GM21381 (cell line): ENCODE measurements around the gene NUDT3.
"Not testable (repeated sequence)": the region's sequence is repeated elsewhere in the genome, so short reads cannot be mapped to it uniquely, and the experiment has no call there.

Experiments
- ATAC-seq: cut with Tn5 transposase; IDR thresholded peaks from one replicate; pipeline ENCODE4 v1.9.1; 2021; ENCODE audit warnings: mild to moderate bottlenecking, moderate library complexity; ENCODE audit not compliant: unreplicated experiment

Gene NUDT3

DNA sequence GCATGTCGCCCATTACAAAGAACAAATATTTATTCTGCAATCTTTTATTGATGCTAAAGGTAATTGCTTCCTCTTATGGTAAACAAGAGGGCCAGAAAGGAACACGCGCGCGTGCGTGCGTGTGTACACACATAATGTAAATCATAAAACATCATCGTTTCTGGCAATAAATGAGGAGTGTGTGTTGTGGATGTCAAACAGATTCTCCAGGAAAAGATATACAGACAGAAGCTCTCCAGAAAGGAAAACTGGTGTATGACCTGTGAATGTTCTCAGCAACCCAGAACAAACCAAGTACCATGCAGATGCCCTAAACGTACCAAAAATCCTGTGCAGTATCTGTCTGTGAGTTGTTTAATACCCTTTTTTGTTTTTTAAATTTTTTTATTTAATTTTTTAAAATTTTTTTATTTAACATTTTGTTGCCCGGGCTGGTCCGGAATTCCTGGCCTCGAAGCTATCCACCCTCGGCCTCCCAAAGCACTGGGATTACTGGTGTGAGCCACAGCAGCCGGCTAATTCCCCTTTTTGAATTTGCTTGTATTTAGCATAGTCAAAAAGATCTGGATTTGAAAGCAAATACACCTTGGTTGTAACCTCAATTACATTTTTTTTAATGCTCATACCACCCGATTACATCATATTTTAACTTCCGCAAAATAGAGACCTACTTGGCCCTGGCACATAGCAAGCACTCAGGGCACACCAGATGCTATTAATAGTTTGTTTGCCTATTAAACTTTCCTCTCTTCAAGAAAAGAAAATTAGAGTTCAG lies 909 bp upstream of the NUDT3 start:
- ATAC-seq = no peak

DNA sequence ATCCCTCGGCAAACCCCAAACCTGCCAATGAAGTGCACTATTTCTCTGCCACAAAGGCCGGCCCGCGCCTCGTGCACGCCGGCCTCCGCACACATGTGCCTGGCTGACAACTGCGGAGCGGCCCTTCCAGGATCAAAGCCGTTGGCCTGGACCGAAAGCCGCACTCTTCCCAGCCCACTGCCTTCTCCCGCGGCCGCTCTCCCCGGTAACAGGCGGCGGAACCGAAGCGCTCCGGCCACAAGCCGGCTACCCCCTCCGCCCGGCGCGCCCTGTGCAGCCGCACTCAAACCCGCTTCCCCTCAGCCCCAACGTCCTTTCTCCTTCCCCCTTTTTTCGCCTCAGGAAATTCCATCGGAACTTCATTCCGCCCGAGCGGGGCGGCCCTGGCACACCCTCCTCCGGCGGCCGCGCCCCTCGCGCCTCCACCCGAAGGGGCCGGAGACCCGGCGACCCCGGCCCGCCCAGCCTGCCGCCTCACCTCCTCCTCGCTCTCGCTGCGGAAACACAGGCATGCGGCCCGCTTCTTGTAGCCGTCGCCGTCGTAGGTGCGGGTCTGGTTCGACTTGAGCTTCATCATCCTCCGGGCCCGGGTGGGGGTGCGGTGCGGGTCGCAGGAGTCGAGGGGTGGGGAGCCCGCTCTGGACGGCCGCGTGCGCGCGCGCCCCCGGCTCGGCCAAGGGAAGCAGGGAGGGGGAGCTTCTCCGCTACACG lies 528 bp downstream of the NUDT3 start:
- peak; percentile 23 for ATAC-seq

DNA sequence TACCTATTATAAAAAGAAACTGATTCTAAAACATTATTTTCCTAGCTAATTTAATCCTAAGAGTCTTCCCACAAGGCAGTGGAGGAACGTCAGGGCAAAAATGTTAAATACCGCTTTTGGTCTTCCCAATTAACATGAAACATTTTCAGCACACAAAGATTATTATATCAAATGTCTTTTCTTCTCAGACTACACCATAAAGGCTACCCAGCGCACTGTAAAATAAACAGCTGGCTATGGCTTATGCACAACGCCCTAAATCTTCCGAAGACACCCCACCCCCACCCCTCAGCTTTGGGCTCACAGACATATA lies 1.0 kb downstream of the NUDT3 start:
- ATAC-seq = no peak

DNA sequence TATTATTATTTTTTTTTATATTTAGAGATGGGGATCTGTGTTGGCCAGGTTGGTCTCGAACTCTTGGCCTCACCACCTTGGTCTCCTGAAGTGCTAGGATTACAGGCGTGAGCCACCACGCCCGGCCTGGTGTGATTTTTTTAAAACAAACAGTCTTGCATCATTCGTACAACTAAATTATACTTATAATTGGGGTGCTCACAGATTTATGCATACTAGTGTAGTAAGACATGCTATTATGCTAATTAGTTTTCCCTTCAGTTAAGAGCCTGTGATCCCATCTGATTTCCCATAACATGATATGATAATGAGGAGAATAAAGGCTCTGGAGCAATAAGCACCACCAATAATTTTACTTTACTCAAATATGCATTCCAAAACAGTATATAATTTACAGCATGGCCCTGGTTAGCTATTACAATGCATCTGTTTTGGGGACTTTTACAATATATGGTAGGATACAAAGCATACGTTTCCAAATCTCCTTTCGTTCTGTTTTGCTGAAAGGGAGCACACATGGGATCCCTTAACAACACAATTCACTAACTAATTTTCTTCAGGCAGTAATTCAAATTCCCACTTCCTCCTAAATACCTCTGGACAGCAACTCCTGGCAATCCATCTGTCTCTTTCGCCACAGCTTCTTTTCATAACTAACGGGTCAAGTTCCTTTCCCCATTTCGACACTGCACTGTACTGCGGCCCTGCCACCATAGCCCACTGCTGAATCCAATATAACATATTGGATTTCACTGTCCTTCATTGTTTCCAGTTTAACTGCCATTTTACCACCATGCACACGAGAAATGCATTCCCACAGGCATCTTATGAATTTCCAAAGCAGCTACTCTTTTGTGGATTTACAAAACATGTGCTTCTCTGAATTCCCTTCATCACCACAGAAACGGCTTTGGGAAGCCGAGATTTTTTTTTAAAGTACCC lies 1.7 kb downstream of the NUDT3 start:
- ATAC-seq = no peak

DNA sequence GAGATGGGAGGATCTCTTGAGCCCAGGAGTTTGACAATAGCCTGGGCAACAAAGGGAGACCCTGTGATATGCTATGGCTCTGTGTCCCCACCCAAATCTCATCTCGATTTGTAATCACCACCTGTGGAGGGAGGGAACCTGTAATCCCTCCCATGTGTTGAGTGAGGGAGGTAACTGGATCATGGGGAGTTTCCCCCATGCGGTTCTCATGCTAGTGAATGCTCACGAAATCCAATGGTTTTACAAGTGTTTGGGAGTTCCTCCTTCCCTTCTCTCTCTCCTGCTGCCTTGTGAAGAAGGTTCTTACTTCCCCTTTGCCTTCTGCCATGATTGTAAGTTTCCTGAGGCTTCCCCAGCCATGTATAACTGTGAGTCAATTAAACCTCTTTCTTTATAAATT lies 3.4 kb downstream of the NUDT3 start:
- ATAC-seq = no peak

DNA sequence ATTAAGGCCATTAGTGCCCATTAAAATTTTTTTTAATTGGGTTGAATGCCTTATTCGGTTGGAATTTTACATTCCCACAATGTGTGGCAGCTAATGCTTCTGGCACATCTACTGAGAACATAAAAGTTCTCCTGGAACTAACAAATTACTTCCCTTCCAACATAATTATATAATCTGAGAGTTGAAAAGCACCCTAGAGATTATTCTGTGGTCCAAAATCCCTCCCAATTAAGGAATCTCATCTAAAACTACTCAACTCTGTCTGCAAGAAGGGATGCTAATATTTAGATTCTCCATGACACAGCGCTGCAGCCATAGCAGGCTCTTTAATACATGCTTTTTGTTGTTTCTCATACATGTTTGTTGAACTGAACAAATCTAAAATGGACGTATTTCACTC lies 4.0 kb downstream of the NUDT3 start:
- ATAC-seq = no peak

DNA sequence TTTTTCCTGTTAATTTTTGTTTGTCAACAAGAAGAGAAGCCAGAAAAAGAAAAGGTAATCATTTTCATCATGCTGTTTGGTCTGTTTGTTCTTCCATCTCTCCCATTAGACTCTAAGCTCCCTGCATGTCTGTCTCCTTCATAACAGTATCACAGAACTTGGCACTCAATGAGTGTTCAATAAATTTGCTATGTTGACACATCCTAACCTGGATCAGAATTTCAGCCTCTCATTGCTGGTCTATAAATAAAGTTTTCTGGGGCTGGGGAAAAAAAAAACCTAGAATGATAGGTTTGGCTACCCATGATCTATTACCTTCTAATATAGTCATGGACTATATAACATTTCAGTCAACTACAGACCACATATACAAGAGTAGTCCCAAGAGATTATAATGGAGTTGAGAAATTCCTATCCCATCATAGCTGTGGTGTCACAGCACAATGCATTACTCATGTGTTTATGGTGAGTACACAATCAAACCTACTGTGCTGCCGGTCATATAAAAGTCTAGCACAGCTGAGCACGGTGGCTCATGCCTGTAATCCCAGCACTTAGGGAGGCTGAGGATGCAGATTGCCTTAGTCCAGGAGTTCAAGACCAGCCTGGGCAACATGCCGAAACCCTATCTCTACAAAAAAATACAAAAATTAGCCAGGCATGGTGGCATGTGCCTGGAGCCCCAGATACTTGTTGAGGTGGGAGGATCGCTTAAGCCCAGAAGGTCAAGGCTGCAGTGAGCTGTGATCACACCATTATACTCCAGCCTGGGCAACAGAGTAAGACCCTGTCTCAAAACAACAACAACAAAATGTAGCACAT lies 5.9 kb downstream of the NUDT3 start:
- ATAC-seq = no peak

DNA sequence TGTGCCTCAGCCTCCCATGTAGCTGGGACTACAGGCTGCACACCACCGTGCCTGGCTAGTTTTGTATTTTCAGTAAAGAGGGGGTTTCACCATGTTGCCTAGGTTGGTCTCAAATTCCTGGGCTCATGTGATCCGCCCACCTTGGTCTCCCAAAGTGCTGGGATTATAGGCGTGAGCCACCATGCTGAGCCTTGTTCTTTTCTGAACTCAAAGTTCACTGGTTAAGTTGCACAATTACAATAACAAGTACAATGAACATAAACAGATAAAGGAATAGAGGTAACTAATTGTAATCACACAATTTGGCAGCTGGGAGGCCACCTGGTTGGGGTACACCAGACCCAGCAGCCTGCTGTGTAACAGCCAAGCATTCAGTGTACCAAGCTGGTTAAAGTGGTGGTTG lies 6.7 kb downstream of the NUDT3 start:
- ATAC-seq = no peak

DNA sequence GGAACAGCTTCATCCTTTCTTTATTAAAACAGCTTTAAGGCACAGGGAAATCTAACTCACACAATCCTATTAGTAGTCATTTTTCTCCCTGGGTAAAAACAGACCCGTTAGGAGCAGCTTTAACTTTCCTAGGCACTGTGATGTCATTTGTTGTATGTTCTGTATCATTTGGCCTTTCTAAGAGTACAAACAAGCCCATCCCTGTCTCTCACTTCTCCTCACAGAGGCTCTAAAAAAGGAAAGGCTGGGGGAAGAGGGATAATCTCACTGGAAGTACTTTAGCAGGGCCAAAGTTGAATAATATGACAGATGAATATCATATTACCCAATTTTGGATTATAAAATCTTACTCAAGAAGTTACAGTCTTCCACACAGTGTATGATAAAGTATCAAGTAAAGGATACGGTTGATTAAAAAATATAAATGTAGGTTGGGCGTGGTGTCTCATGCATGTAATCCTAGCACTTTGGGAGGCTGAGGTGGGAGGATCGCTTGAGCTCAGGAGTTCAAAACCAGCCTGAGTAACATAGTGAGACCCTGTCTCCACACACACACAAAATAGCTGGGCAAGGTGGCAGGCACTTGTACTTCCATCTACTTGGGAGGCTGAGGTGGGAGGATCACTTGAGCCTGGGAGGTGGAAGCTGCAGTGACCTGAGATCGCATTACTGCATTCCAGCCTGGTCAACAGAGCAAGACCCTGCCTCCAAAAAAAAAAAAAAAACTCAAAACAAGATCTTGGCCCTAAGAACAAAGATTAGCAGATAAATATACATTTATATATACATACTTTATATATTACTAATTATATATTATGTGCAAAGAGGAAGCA lies 7.9 kb downstream of the NUDT3 start:
- no peak for ATAC-seq

DNA sequence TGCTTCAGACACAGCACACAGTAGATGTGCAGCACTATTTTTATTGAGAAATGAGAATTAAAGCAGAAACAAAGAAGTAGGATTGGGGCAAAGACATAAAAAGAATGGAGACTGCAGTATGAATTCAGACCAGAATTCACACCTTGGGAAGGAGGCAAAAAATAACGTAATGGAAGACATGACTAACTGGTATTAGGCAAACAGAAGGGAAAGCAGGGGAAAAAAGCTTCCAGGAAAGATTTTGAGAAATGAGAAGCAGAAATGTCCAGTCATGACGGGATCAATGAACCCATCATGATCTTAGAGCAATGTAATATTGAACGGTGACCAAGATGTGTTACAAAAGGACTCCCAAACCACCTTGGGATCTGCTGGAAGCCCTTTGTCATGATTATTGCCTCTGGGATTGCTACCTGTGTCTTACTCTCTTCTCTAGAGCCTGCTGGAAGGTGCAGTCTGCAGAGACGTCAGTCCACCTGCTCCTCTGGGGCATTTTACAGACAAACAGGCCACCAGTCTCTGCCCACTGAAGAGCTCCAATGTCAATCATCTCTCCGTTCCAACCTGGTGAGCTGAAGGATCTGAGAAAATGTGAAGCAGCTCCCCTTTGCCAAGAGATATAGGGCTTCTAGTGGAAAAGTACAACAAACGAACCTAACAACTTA lies 8.7 kb downstream of the NUDT3 start:
- no peak for ATAC-seq

DNA sequence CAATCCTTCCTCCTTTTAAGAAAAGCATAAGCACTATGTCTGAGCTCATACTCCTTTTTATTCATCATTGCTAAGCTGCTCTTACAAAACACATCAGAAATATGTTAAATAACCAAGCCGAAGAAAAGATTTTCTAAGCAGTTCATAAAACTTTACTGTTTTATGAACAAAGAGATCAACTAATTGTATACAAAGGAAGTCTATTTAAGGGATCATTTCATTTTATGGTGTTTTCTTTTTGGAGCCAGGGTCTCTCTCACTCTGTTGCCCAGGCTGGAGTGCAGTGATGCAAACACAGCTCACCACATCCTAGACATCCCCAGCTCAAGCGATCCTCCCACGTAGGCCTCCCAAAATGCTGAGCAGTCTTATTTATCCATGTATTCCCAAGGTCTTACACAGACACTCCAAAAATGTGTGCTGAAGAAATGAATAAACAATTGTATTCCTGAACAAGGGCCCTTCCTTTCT lies 9.3 kb downstream of the NUDT3 start:
- no peak for ATAC-seq

DNA sequence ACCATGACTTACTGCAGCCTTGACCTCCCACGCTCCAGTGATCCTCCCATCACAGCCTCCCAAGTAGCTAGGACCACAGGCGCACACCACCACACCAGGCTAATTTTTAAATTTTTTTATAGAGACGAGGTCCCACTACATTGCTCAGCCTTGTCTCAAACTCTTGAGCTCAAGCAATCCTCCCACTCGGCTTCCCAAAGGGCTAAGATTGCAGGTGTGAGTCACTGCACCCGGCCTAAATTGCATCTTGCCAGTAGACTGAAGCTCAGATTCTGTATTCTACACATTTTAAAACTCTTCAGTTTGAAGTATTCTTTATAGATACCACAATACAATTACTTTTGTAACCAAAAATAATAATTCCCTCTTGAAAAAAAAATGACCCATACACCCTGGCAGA lies 11.4 kb downstream of the NUDT3 start:
- no peak for ATAC-seq

DNA sequence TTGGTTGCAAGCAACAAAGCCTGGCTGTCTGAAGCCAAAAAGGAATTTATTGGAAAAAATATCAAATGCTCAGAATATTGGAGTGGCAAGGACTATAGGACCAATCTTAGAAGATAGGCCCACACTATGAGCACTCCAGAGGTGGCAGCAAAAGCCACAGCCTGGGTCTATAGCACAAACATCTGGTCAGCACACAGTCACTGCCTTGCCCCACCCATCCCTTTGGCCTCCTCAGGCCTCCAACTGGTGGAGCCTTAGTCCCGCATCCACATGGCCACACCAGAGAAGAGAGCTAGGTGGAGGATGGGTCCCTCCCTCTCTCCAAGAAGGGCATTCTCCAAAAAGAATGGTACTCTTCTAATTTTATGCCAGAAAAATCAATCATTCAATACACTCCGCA lies 14.0 kb downstream of the NUDT3 start:
- ATAC-seq = no peak

DNA sequence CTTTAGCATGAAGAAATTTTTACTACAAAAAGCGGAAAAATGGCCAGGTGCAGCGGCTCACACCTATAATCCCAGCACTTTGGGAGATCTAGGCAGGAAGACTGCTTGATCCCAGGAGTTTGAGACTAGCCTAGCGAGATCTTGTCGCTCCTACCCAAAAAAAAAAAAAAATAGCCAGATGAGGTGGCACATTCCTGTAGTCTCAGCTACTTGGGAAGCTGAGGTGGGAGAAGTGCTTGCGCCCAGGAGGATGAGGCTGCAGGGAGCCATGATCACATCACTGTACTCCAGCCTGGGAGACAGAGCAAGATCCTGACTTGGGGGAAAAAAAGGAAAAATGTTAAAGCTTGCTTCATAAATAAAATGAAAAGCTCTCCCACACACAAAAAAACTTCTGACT lies 14.5 kb downstream of the NUDT3 start:
- no peak for ATAC-seq

DNA sequence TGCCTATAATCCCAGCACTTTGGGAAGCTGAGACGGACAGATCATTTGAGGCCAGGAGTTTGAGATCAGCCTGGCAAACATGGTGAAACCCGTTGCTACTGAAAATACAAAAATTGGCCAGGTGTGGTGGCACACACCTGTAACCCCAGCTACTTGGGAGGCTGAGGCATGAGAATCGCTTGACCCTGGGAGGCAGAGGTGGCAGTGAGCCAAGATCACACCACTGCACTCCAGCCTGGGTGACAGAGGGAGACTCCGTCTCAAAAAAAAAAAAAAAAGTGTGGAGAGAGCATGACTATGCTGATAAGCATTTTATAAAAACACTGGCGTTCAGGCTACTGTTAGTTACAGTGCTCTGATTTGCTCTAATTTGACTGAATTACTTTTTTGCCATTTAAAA lies 14.9 kb downstream of the NUDT3 start:
- not testable (repeated sequence) for ATAC-seq

DNA sequence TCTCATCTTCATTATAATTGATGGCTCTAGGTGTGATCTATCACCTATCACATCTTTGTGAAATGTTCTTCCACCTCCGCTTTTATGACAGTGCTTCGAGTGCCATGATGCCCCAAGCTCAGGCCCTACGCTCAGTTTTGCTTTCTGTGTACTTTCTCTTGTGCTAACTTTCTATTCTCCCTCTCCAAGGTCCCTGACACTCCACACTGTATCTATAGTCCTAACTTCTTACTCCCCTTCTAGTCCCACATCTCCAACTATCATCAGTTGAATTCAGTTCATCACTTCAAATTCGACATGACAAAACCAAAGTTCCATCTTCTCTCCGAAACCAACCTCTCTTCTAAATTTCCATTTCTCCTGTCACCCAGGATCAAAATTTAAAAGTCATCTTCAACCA lies 16.6 kb downstream of the NUDT3 start:
- ATAC-seq = no peak

DNA sequence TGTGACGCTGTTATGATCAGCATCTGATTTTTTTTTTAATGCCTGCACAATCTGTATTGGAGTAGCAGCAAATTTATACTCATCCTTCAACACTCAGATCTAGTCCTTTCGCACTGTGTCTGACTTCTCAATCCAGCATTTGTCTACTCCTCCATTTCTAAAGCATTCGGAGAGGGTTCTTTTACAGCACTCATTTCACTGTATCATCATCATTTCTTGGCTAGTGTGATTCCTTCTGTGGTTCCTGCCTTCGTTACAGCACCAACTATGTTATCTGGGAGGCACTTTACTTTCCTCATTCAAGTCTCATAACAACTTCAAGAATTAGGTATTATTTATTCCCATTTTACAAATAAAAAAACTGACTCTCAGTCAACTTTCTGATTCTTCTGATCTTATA lies 18.0 kb downstream of the NUDT3 start:
- no peak for ATAC-seq

DNA sequence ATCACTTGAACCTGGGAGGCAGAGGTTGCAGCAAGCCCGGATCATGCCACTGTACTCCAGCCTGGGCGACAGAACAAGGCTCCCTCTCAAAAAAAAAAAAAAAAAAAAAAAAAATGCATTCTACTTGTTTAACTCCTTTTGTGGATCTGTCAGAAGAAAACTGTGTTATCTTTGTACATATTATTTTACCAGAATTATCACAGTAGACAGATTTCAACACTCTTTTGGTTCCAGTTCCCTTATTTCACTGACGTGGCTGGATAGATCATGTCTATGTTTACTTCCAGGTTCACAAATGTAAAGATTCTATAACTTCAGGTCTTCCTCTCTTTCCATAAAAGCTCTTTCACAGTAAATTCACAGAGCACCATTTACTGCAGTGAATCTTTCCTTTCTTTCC lies 18.4 kb downstream of the NUDT3 start:
- ATAC-seq = no peak

DNA sequence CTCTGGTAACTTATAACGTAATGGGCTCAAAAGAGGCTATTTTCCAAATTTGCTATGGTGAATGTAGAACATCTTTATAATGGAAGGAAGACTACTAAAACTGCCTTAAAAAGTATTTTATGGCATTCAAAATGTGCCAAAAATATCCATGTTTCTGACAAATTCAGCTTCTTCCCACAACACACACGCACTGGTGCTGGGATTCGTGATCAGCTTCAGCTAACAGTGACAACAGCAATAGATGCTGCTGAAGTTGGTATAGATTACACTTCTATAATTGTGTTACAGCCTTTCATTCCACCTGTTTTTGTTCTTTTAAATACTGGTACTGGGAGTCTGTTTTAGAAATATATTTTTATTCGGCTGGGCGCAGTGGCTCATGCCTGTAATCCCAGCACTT lies 19.0 kb downstream of the NUDT3 start:
- ATAC-seq = no peak
